GM20000 (cell line): ENCODE measurements around the gene DEPDC5.

Source experiments
- DNase-seq: peaks from one replicate; pipeline ENCODE4 v3.0.0; 2012; ENCODE audit warnings: low spot score
- CTCF ChIP-seq: IDR thresholded peaks from 2 replicates; pipeline ENCODE4 v1.5.1; 2012; ENCODE audit warnings: mild to moderate bottlenecking, control low read depth; ENCODE audit errors: extremely low read depth, missing control alignments

Gene DEPDC5

GRCh38 chr22:31857247-31857646, 103.4 kb downstream of the DEPDC5 start:
- no peak for TF ChIP-seq CTCF
- DNase-seq: no peak

DNA sequence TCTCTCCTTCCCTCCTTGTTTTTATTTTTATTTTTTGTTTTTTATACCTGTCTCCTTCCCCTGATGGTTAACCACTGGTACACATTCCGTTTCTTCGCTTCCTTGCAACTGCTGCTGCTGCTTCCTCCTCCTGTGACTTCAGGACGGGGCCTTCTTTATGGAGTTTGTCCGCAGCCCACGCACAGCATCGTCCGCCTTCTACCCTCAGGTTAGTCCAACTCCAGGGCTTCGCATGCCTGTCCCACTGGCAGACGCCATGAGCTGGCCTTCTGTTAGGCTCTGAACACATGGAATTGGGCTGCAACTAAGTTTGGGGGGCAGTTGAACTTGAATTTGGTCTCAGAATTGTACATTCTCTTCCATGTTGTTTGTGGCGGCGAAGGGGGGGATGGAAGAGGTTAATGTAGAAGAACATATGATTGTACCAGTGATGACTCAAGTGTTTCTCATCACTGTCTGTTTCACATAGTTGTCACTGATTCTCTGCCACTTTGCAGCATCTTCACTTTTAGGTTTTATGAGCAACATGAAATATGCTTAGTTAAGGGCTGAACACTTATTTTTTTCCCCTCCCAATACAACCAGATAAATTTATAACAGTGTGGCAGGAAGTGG, 107.5 kb downstream of the DEPDC5 start:
- no peak for TF ChIP-seq CTCF

DNA sequence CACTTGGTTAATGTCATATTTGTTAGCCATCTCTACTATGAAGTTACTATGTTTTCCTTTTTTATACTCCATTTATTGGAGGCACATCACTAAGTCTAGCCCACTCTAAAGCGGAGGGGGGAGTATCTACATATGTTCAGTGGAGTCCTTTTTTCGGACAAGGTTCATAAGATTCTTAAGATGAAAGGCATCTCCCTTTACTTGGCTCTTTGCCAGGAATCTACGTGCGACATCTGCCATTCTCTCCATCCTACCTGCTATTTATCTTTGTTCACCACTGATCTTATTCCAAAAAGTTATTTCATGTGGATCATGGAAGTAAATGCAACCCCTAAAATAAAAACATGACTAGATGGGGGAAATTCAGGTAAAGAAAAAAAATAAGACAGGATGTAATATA, 113.1 kb downstream of the DEPDC5 start:
- no peak for DNase-seq

More for the DNA sequence above, 107.5 kb downstream of the DEPDC5 start:
- no peak for DNase-seq

GRCh38 chr22:31867386-31868153, 113.8 kb downstream of the DEPDC5 start:
- DNase-seq: no peak
- TF ChIP-seq CTCF: no peak

More for the DNA sequence above, 113.1 kb downstream of the DEPDC5 start:
- TF ChIP-seq CTCF: no peak

DNA sequence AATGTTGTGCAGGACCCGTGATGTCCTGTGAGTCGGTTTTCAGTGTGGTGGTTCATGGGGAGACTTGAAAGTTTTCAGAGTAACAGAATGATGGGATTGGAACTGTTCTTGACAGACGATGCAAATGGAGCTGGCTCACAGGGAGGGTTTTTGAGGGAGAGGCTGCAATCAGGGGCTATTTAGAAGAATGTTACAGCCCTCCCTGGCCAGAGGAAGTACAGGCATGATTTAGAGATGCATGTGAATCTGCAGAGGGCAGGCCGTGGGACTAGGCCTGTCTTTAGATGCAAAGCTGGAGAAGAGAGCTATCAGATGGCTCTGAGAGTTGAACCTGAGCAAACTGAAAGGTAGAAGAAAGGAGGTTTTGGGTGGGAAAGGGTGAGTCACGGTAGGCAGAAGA, 115.9 kb downstream of the DEPDC5 start:
- no peak for TF ChIP-seq CTCF
- no peak for DNase-seq

- DNase-seq: no peak
- TF ChIP-seq CTCF: no peak
Observed at GRCh38 chr22:31870890-31871289, 117.1 kb downstream of the DEPDC5 start.

GRCh38 chr22:31871480-31871879, 117.7 kb downstream of the DEPDC5 start:
- no peak for DNase-seq
- no peak for TF ChIP-seq CTCF
